ENCODE data around the gene GRAMD1B.

Gene GRAMD1B

DNA sequence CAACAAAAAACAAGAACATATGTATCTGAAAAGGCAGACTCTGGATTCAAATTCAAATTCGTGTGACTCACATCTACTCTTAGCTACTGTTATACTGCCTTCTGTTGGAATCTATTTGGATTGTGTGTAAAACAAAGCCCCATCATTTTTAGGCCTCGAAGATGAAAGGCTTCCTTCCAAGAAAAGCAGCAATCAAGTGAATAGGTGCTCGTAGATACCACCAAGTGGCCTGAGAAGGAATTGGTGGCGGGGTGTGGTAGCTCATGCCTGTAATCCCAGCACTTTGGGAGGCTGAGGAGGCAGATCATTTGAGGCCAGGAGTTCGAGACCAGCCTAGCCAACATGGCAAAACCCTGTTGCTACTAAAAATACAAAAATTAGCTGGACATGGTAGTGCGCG, 4.2 kb downstream of the GRAMD1B start:
- Histone ChIP-seq H3K27me3 (ENCODE audit: control insufficient read depth, insufficient read depth, low read length) (peaks cover 14% of the 10 kb centered on the region), H3K36me3 (ENCODE audit: control insufficient read depth, low read depth, low read length) (no peaks in the 10 kb centered on the region), H3K9ac (ENCODE audit: low read length) (no peak overlapping the region), H3K27ac (ENCODE audit: low read length) (no peak overlapping the region), H3K4me1 (ENCODE audit: control insufficient read depth, low read depth, low read length) (peaks cover 37% of the 10 kb centered on the region), H3K9me3 (ENCODE audit: control insufficient read depth, low read depth, low read length) (no peaks in the 10 kb centered on the region), H3K4me3 (ENCODE audit: low read length) (no peak overlapping the region)

DNA sequence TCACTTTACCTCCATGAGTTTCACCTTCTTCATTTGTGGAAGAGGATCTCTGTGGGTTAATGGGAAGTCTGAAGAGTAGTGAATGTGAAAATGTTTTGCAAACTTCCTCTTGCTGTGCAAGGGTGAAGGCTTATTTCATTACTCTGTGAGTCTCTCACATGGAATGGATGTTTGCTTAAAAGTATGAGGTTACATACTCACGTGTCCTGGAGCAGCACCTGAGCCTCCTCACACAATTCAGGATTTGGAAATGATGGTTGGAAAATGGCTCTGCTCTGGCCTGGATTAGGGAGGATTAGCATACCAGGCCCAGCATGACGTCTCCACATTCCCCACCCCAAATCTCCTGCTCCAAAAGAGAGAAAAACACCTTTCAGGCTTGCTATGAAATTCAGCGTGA, 4.8 kb downstream of the GRAMD1B start:
- Histone ChIP-seq H3K36me3 (ENCODE audit: control insufficient read depth, low read depth, low read length) (no peaks in the 10 kb centered on the region), H3K27me3 (ENCODE audit: control insufficient read depth, insufficient read depth, low read length) (peaks cover 14% of the 10 kb centered on the region), H3K4me1 (ENCODE audit: control insufficient read depth, low read depth, low read length) (peaks cover 32% of the 10 kb centered on the region), H3K4me3 (ENCODE audit: low read length) (no peak overlapping the region), H3K27ac (ENCODE audit: low read length) (no peak overlapping the region), H3K9ac (ENCODE audit: low read length) (no peak overlapping the region), H3K9me3 (ENCODE audit: control insufficient read depth, low read depth, low read length) (no peaks in the 10 kb centered on the region)

DNA sequence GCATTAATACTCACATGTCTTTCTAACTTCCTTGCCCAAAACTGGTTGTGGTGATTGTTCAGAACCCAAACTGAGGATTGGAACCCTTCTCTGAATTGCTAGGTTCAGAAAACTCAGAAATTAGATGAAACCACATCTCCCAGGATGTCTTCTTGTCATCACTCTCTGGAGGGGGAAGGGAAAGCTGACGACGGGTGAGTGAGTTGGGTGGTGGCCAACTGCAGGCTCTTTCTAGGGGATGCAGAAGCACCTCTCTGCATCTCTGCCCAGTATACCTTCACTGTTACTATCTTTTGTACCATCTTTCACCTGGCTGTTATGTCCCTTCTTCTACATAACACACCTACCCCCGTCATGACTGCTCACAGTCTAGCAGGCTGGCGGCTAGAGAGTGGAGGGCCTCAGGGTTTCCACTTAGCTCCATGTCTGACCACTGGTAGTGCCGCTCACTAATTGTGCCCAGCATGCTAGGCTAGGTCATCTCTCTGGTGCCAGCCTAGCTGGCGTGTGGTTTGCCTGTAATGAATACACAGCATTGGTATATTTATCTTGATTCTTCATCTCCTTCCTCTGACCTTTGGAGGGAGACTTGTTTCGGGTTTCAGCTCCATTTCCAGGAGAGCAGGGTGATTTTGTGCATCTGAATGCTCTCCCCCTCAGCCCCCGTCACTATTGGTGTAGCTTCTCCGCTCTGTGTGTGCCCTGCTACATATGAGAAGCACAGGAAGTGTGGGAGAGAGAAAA, 7.3 kb downstream of the GRAMD1B start:
- no peak overlapping the region for H3K9ac ChIP-seq (ENCODE audit: low read length)

DNA sequence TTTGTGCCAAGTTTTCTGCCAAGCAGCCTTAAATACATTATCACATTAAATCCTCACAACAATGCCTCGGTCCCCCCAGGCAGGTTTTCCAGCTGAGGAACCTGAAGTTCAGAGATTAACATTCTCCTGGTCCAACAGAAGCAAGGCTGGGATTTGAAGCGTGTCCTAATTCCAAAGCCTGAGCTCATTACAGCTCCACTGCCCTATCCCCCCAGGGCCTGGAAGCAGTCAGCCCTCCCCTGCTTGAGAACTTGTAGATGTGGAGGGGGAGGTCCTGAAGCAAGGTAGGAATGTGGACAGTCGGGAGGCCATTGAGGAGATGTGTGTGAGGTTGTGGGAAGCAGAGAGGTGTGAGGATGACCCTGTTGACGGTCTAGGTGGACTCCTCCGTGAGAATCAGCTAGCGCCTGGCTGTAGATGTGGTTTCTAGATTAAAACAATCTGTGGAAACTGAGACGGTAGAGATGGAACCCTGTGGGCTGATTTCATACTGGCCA, 8.1 kb downstream of the GRAMD1B start:
- Histone ChIP-seq H3K27me3 (ENCODE audit: control insufficient read depth, insufficient read depth, low read length) (no peaks in the 10 kb centered on the region), H3K36me3 (ENCODE audit: control insufficient read depth, low read depth, low read length) (no peaks in the 10 kb centered on the region), H3K9ac (ENCODE audit: low read length) (no peak overlapping the region), H3K27ac (ENCODE audit: low read length) (no peak overlapping the region), H3K4me3 (ENCODE audit: low read length) (no peak overlapping the region), H3K4me1 (ENCODE audit: control insufficient read depth, low read depth, low read length) (peaks cover 24% of the 10 kb centered on the region), H3K9me3 (ENCODE audit: control insufficient read depth, low read depth, low read length) (no peaks in the 10 kb centered on the region)

More for the DNA sequence above, 7.3 kb downstream of the GRAMD1B start:
- no peaks in the 10 kb centered on the region for H3K36me3 ChIP-seq (ENCODE audit: control insufficient read depth, low read depth, low read length)
- H3K27me3 ChIP-seq (ENCODE audit: control insufficient read depth, insufficient read depth, low read length): peaks cover under 1% of the 10 kb centered on the region
- H3K27ac ChIP-seq (ENCODE audit: low read length): no peak overlapping the region
- no peaks in the 10 kb centered on the region for H3K9me3 ChIP-seq (ENCODE audit: control insufficient read depth, low read depth, low read length)
- peaks cover 24% of the 10 kb centered on the region for H3K4me1 ChIP-seq (ENCODE audit: control insufficient read depth, low read depth, low read length)
- H3K4me3 ChIP-seq (ENCODE audit: low read length): no peak overlapping the region

DNA sequence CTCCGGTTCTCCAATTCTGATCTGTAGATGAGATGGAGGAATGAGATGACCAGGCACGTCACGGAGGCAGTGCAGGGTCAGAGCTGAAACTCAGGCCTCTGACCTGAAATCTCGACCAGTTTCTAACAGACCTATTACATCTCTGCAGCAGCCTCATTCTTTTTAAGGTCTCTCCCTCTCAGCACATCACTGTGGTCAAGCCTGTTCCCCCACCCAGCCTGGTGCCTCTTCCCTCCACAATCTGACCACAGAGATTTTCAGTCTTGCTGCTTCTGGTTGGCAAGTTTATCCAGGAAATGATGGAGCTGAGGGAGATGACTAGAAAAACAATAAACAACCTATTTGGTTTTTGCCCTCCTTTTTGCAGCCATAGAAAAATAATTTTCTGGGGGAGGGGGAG, 9.5 kb downstream of the GRAMD1B start:
- Histone ChIP-seq H3K4me1 (ENCODE audit: control insufficient read depth, low read depth, low read length) (peaks cover 24% of the 10 kb centered on the region), H3K9me3 (ENCODE audit: control insufficient read depth, low read depth, low read length) (no peaks in the 10 kb centered on the region), H3K27ac (ENCODE audit: low read length) (no peak overlapping the region), H3K9ac (ENCODE audit: low read length) (no peak overlapping the region), H3K36me3 (ENCODE audit: control insufficient read depth, low read depth, low read length) (no peaks in the 10 kb centered on the region), H3K4me3 (ENCODE audit: low read length) (no peak overlapping the region), H3K27me3 (ENCODE audit: control insufficient read depth, insufficient read depth, low read length) (no peaks in the 10 kb centered on the region)

DNA sequence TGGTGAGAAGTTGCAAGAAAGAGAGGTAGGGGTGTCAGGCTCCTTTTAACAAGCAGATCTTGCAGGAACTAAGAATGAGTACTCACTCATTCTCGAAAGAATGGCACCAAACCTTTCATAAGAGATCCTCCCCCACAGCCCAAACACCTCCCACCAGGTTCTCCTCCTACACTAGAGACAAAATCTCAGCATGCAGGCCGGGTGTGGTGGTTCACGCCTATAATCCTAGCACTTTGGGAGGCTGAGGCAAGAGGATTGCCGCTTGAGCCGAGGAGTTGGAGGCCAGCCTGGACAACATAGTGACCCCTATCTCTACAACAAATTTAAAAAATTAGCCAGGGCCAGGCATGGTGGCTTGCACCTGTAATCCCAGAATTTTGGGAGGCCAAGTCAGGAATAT, 11.1 kb downstream of the GRAMD1B start:
- H3K27me3 ChIP-seq (ENCODE audit: control insufficient read depth, insufficient read depth, low read length): no peaks in the 10 kb centered on the region
- H3K9ac ChIP-seq (ENCODE audit: low read length): no peak overlapping the region
- no peak overlapping the region for H3K4me3 ChIP-seq (ENCODE audit: low read length)
- no peaks in the 10 kb centered on the region for H3K9me3 ChIP-seq (ENCODE audit: control insufficient read depth, low read depth, low read length)
- H3K27ac ChIP-seq (ENCODE audit: low read length): no peak overlapping the region
- no peaks in the 10 kb centered on the region for H3K36me3 ChIP-seq (ENCODE audit: control insufficient read depth, low read depth, low read length)
- peaks cover 16% of the 10 kb centered on the region for H3K4me1 ChIP-seq (ENCODE audit: control insufficient read depth, low read depth, low read length)

DNA sequence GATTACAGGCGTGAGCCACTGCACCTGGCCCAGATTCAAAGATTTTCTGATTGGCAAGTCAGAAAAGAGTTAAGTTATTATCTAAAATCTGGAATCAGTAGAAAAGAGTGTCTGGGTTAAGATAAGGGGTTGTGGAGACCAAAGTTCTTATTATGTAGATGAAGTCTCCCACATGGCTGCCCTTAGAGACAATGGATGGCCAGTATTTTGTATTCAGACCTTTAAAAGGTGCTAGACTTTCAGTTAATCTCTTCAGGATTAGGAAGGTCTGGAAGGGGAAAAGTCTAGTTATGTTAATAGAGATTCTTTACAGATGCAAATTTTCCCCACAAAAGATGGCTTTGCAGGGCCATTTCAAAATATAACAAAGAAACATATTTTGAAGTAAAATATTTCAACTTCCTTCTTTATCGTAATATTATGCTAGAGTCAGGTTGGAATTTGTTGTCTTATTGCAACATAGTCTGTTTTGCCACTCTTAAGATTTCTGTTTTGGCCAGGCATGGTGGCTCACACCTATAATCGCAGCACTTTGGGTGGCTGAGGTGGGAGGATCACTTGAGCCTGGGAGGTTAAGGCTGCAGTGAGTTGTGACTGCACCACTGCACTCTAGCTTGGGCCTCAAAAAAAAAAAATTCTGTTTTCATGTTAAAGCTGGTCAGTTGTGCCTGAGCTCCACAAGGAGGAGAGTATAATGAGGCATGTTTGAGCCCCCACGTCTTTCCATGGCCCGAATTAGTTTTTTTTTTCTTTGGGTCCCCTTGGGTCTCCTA, 14.0 kb downstream of the GRAMD1B start:
- H3K27ac ChIP-seq (ENCODE audit: low read length): no peak overlapping the region
- H3K27me3 ChIP-seq (ENCODE audit: control insufficient read depth, insufficient read depth, low read length): no peaks in the 10 kb centered on the region
- no peak overlapping the region for H3K4me3 ChIP-seq (ENCODE audit: low read length)
- no peaks in the 10 kb centered on the region for H3K9me3 ChIP-seq (ENCODE audit: control insufficient read depth, low read depth, low read length)
- H3K36me3 ChIP-seq (ENCODE audit: control insufficient read depth, low read depth, low read length): no peaks in the 10 kb centered on the region
- H3K4me1 ChIP-seq (ENCODE audit: control insufficient read depth, low read depth, low read length): peaks cover under 1% of the 10 kb centered on the region
- H3K9ac ChIP-seq (ENCODE audit: low read length): no peak overlapping the region

DNA sequence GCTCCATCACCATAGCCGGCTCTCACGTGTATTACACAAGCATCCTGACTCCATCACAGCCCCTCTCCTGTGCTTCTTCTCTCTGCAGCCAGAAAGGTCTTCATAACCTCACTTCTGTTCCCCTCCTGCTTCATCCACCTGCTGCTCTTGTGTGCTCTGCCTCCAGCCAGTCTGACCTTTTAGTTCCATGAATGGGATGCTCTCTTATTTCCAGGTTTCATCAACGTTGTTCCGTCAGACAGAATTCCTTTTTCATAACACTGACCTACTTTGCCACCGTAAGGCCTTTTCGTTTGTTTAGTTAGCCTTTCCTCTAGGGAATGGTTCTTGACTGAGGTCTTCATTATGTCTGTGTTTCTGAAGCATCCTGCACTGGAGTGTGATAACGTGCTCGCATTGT, 18.8 kb downstream of the GRAMD1B start:
- Histone ChIP-seq H3K36me3 (ENCODE audit: control insufficient read depth, low read depth, low read length) (no peaks in the 10 kb centered on the region), H3K27me3 (ENCODE audit: control insufficient read depth, insufficient read depth, low read length) (no peaks in the 10 kb centered on the region), H3K9ac (ENCODE audit: low read length) (no peak overlapping the region), H3K27ac (ENCODE audit: low read length) (no peak overlapping the region), H3K4me3 (ENCODE audit: low read length) (no peak overlapping the region), H3K4me1 (ENCODE audit: control insufficient read depth, low read depth, low read length) (no peaks in the 10 kb centered on the region), H3K9me3 (ENCODE audit: control insufficient read depth, low read depth, low read length) (no peaks in the 10 kb centered on the region)

DNA sequence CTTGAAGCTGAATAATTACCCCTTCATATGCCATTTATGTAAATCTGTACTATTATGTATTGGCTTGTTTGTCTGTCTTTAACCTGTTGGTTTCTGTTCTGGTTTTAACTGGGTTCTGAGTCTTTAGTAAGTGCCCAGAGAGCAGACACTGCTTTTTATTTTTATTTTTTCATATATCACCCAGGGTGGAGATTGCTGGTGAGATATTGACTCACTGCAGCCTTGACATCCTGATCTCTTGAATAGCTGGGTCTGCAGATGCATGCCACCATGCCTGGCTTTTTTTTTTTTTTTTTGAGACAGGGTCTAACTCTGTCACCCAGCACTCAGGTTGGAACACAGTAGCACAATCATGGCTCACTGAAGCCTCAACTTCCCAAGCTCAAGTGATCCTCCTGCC, 19.4 kb downstream of the GRAMD1B start:
- Histone ChIP-seq H3K4me1 (ENCODE audit: control insufficient read depth, low read depth, low read length) (peaks cover 6% of the 10 kb centered on the region), H3K36me3 (ENCODE audit: control insufficient read depth, low read depth, low read length) (no peaks in the 10 kb centered on the region), H3K9me3 (ENCODE audit: control insufficient read depth, low read depth, low read length) (no peaks in the 10 kb centered on the region), H3K27me3 (ENCODE audit: control insufficient read depth, insufficient read depth, low read length) (no peaks in the 10 kb centered on the region), H3K4me3 (ENCODE audit: low read length) (no peak overlapping the region), H3K9ac (ENCODE audit: low read length) (no peak overlapping the region), H3K27ac (ENCODE audit: low read length) (no peak overlapping the region)

DNA sequence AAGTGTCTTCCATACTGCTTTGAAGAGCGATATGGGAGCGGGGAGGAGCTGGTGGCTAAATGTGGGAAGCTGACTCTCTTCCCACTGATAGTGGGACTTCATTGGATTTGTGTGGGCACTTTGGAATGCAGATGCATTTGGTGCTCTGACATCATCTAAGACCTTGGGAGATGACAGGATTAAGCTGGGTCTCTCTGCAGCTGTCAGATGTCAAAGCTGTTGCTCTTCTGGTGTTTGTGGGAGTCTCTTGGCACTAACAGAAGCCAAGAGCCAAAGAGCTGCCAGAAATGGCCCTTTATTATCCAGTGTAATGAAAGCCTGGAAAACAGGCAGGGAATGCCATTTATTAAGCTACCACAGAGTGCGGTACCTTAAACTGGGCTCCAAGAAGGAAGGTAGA, 20.6 kb downstream of the GRAMD1B start:
- H3K27ac ChIP-seq (ENCODE audit: low read length): no peak overlapping the region
- no peak overlapping the region for H3K4me3 ChIP-seq (ENCODE audit: low read length)
- H3K4me1 ChIP-seq (ENCODE audit: control insufficient read depth, low read depth, low read length): peaks cover 6% of the 10 kb centered on the region
- no peak overlapping the region for H3K9ac ChIP-seq (ENCODE audit: low read length)
- H3K36me3 ChIP-seq (ENCODE audit: control insufficient read depth, low read depth, low read length): no peaks in the 10 kb centered on the region
- H3K27me3 ChIP-seq (ENCODE audit: control insufficient read depth, insufficient read depth, low read length): no peaks in the 10 kb centered on the region
- no peaks in the 10 kb centered on the region for H3K9me3 ChIP-seq (ENCODE audit: control insufficient read depth, low read depth, low read length)

DNA sequence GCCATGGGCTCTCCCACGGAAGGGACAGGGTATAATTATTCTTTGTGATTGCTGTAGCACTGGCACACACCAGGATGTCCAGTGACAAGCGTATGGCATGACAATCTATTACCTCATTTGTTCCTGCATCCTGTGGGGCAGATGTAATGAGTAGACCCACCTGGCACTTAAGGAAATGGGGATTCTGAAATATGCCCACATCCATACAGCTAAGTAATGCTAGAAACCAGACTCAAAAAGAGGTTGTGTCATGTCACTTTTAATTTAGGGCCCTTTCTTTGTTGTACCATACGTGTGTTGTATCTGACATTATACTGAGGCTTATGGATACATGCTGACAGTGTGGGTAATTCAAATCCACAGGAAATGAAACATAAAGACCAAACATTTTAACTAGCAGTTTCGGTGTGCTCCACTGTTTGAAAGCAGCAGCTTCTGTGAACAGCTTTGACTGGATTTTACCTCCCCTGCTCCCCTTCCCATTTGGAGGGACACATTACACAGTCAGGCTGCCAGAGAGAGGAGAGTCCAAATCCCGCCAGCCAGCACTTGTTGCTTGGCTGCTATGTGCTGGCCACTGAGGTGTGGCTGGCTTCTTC, 21.2 kb downstream of the GRAMD1B start:
- no peaks in the 10 kb centered on the region for H3K9me3 ChIP-seq (ENCODE audit: control insufficient read depth, low read depth, low read length)
- peaks cover 6% of the 10 kb centered on the region for H3K4me1 ChIP-seq (ENCODE audit: control insufficient read depth, low read depth, low read length)
- no peak overlapping the region for H3K9ac ChIP-seq (ENCODE audit: low read length)
- H3K27me3 ChIP-seq (ENCODE audit: control insufficient read depth, insufficient read depth, low read length): no peaks in the 10 kb centered on the region
- no peak overlapping the region for H3K4me3 ChIP-seq (ENCODE audit: low read length)
- no peak overlapping the region for H3K27ac ChIP-seq (ENCODE audit: low read length)
- no peaks in the 10 kb centered on the region for H3K36me3 ChIP-seq (ENCODE audit: control insufficient read depth, low read depth, low read length)

Data from iPS-18a (cell line).